Measurements from ENCODE around the gene ZNG1C. TPM values are rescaled to one million over a fixed set of nuclear protein-coding genes. Genes with fewer than 3 reads are reported as not detected.

The ZNG1C gene
- 33.8 and 36.7 TPM in 2 replicates for total RNA-seq

GRCh38 chr9:68241683-68242082 lies at the start of gene ZNG1C:
Gene ZNG1C, plus strand, starts transcription at chr9:68241983. Its CDS starts 49 bp downstream, at chr9:68242032.

GRCh38 chr9:68302567-68302966 lies 60.8 kb downstream of the ZNG1C start, which contains the start of gene FOXD4L3:
Gene FOXD4L3, plus strand, starts transcription at chr9:68302867. Its CDS starts 85 bp downstream, at chr9:68302952.

Other genes with a start within 250 kb of the ZNG1C start
- gene FOXD4L3, start 60.9 kb downstream of the ZNG1C start, total RNA-seq: 0.27 TPM in 1 of 2 replicates, not detected in the other
- gene PGM5, start 114.6 kb downstream of the ZNG1C start, total RNA-seq: 0.27 and 0.93 TPM in 2 replicates

Data from thoracic aorta endothelial cell (primary cell).